HUDEP-2 (cell line): ENCODE measurements around the gene DNAJC3.
"Not testable (repeated sequence)": the region's sequence is repeated elsewhere in the genome, so short reads cannot be mapped to it uniquely, and the experiment has no call there.

Experiments
- DNase-seq, 76 experiments: peaks; one replicate each; lab custom pipeline; 2025; ENCODE audit not compliant: unreplicated experiment in 76 of 76; lab: John Stamatoyannopoulos, UW

The DNAJC3 gene

DNA sequence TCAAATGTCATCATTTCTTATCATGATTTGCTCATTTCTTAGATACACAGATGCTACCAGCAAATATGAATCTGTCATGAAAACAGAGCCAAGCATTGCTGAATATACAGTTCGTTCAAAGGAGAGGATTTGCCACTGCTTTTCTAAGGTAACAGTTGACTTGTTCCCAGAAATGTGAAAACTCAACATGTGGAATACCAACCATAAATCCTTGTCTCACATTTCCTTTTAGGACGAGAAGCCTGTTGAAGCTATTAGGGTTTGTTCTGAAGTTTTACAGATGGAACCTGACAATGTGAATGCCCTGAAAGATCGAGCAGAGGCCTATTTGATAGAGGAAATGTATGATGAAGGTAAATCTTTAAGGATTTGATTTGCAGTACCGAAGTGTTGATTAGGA lies 86.7 kb downstream of the DNAJC3 start:
- DNase-seq: no peak

DNA sequence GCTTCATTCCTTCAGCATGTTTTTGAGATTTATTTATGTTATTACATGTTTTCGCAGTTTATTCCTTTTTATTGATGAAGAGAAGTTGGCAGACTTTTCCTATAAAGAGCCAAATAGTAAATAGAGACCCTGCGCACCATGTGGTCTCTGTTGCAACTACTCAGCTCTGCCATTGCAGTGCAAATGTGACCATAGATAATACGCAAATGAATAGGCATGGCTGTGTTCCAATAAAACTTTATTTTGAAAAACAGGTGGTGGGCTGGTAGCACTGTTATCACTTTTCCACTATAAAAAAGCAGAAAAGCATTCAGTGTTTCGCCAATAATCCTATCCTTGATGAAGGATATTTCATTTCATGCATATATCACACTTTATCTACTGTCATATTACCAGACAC lies 95.0 kb downstream of the DNAJC3 start:
- no peak for DNase-seq

DNA sequence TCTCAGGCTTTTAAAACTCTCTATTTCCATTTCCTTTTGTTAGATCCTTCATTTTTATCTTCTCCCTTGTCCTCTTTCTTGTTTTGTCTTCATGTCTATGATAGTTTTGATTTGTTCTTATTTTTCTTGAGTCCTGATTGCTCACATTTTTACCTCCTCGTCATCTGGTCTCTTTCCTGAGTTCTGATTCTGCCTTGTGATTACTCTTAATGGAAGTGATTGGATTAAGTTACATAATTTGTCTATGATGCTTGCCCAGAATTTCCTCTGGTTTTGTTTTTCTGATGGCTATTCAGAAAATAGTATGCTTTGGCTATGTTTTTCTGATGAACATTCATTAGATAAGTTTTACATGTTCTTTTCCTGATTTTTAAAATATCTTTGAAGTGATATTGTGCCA lies 102.6 kb downstream of the DNAJC3 start:
- no peak for DNase-seq

DNA sequence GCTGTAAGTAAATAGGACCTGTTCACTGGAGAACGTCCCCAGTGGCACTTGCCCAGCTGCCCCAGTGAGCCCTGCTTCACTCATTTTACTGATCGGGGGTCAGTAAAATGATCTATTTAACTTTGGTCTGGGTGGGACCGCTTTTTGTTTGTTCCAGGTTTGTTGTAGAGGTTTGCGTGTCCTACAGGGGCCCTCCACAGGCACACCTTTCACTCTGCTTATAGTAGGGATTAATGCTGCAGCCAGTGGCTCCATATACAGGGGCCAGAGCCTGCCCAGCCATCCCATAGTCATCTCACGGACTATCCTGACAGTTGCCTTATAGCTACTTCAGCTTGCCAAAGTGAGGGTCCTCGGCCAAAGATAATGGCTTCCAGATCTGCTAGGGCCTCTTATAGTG lies 104.1 kb downstream of the DNAJC3 start:
- DNase-seq: no peak

DNA sequence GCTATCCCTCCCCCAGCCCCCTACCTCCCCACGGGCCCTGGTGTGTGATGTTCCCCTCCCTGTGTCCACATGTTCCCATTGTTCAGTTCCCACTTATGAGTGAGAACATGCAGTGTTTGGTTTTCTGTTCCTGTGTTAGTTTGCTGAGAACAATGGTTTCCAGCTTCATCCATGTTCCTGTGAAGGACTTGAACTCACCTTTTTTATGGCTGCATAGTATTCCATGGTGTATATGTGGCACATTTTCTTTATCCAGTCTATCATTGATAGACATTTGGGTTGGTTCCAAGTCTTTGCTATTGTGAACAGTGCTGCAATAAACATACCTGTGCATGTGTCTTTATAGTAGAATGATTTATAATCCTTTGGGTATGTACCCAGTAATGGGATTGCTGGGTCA lies 105.0 kb downstream of the DNAJC3 start:
- DNase-seq: not testable (repeated sequence)

DNA sequence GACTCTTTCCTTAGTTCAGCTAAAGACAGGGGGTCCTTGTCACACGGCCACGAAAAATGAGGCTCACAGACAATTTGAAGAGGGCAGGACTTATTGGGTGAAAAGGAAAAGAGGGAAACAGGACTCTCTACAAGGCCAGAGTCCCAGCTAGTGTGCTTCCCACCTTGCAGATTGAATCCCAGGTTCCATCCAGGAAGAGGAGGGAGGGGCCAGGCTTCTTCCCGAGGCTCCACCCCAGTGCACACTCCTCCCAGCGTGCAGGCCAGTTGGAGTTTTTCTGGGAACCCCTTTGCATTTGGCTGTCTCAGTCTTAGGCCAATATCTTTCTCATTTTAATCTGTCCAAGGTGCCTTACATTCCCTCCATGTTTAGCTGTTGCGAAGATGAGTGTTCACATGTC lies 106.8 kb downstream of the DNAJC3 start:
- DNase-seq: no peak

DNA sequence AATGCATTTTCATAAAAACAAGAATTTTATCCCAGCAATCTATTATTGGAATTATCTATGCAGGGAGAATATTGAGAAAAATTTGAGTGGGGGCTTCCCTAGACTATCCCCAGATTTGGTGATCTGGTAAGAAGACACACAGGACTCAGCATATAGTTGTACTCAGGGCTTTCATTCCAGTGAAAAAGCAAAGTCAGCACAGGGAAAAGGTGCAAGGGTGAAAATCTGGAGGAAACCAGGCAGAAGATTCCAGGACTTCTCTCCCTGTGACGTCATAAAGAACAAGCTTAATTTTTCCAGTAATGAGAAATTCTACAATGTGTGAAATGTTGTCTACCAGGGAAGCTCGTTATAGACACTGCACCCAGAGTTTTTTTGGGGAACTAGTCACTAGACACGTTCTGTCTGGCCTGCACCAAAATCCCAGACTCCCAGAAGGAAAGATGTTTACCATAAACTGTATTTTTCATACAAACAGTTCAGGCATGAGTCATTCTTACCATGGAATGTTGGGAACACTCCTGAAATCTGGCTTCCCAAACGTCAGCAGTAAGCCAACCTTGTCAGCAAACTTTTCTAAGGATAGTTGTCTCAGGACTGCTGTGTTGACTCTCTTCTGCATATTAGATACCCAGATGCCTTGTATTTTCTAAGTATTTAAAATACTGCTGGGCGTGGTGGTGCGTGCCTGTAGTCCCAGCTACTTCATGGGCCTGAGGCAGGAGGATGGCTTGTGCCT lies 107.4 kb downstream of the DNAJC3 start:
- no peak for DNase-seq

DNA sequence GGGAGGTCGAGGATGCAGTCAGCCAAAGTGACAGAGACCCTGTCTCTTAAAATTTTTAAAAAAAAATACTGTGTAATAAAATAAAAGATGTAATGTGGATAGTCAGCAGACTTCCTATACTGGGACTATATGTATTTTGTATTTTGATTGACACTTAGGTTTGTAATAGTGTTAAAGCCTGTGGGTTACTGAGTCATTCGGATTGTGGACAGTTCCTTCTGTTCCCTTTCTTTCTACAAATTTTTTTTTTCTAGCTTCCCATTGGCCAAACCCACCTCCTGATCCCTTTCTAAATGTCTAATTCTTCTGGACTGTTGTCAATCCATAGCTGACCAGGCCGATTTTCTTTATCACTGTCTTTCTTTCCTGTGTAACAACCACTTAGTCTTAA lies 108.0 kb downstream of the DNAJC3 start:
- DNase-seq: no peak

DNA sequence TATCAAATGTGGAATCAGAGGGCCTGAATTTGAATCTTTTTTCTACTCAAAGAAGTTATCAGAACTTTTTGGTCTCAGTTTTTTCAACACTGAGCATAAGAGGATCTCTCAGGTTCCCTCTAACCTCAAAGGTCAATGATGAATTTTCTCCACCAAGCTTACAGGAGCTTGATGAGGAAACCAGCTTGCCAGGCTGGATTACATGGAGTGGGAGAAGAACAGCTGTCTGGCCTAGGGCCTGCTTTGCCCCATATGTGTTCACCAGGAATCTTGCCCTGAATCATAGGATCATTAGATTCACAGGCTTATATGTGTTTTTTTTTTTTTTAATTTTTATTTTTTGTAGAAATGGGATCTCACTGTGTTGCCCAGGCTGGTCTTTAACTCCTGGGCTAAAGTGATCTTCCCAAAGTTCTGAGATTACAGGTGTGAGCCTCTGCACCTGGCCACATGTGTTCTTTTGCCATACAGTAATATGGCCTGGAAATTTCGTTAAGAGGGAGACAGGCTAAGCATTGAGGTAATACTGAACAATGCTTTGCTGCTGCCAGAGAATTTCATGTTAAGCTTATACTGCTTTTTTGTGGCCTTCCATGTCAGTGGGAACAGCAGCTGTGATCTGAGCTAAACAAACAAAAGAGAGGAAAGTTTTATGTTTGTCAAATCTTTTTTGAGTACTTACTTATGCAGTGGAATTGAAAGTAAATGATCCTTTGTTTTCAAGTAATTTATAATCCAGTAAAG lies 110.6 kb downstream of the DNAJC3 start:
- DNase-seq: no peak

DNA sequence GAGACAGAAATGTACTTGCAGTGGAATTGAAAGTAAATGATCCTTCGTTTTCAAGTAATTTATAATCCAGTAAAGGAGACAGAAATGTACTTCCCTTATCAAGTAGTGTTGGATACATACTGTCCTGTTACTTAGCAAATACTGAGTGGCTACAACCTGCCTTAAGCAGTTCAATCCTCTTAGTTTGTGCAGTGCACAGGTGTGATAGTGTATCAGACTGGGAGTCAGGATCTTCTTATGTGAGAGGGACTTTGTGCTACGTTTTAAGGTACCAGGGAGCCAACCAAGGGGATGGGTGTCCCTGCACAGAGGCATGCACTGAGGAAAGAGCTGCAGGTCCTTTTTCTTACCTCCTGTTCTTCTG lies 111.1 kb downstream of the DNAJC3 start:
- no peak for DNase-seq

DNA sequence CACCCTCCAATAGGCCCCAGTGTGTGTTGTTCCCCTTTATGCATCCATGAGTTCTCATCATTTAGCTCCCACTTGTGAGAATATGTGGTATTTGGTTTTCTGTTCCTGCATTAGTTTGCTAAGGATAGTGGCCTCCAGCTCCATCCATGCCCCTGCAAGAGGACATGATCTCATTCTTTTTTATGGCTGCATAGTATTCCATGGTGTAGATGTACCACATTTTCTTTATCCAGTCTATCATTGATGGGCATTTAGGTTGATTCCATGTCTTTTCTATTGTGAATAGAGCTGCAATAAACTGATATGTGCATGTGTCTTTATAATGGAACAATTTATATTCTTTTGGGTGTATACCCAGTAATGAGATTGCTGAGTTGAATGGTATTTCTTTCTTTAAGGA lies 112.4 kb downstream of the DNAJC3 start:
- not testable (repeated sequence) for DNase-seq

DNA sequence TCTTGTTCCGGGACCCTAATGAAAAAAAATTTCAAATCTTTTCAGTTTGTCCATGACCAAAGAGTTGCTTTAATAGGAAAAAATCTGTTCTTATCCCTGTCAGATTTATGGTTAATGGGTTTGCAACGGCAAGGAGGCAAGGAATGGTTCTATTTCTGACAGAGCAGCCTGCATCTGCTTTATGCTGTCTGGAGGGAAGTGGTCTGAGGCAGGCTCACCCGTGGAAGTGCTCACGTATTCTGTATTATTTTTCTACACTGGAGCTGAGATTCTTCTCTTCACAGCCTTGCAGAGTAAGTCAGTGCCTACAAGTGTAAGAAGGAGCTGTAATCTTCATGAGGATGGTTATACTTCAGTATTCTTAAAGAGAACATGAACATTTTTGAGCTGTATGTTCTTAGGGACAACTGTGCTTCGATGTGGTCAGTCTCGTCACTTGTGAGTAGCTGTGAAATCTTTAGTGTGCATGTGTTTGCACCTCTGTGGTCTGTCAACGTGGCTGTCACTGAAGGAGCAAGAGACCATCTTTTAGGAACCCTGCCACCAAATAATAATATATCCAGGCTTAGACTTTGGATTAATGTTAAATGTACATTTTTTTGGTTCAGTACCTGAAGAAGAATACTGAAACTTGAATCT lies 114.3 kb downstream of the DNAJC3 start:
- DNase-seq: no peak

DNA sequence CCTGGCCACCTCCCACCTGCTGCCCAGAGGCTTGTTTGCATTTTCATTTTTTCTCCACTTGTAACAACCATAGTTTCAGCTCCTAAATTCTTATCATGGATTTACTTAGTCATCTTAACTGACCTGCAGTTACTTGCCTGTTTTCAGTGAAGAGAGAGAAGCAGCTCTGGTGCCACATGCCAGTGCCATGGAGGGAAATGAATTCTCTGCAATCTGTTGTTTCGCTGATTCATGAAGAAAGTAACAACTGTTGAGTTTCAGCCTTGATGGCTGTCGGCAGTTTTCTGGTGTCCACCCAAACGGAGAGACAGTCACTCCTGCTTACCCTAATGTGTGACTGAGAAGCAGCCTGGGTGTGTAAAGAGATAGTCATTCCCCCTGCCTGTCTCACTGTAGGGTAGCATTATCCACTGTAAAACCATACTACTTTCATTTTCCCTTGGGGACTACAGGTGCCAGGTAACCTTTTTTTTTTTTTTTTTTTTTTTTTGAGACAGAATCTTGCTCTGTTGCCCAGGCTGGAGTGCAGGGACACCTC lies 116.1 kb downstream of the DNAJC3 start:
- no peak for DNase-seq

DNA sequence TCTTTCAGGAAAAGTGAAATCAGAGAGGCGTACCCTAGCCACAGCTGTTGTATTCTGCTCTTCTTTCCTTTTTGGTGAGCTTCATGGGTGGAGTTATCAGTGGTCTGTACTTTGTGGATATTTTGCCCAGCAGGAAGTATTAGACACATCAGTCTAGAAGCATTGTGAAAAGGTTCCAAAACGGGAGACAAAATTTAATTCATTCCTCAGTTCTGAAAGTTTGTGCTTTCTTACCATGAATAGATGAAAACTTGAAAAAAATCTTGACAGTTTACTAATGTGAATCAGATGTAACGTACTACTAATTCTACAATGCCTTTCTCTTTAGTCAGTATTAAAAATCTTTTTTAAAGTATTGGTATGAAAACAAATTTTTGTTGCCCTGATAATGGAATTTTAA lies 116.8 kb downstream of the DNAJC3 start:
- DNase-seq: no peak

DNA sequence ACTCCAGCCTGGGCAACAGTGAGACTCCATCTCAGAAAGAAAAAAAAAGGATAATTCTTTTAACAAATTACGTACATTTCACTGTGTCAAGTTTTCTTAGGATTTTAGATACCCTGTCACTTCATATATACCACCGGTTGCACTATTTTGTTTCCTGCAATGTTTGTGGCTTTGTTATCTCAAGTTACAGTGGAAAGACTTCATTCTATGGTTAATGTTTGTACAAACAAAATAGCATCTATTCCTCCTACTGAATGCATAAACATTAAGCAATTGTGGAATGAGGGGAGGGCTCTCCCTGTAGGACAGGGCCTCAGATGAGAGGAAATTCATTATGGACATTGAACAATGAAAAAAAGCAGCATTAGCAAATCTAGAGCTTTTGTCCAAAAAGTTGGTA lies 120.1 kb downstream of the DNAJC3 start:
- no peak for DNase-seq

DNA sequence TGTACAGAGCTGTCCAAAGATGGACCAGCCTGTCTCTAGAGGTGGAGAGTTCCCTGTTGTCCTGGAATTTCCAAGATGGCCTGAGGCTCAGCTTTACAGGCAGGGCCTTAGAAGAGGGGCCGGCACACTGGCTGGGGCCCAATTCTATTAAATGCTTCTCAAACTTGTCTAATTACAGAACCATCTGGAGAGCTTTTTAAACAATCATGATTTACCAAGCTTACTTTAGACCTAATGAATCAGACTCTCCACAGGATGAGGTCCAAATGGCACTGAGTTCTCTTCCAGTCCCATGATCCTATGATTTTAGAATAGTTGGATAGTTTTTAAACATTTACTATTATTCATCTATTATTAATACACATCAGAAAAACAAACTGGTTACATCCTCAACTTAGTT lies 123.5 kb downstream of the DNAJC3 start:
- no peak for DNase-seq

DNA sequence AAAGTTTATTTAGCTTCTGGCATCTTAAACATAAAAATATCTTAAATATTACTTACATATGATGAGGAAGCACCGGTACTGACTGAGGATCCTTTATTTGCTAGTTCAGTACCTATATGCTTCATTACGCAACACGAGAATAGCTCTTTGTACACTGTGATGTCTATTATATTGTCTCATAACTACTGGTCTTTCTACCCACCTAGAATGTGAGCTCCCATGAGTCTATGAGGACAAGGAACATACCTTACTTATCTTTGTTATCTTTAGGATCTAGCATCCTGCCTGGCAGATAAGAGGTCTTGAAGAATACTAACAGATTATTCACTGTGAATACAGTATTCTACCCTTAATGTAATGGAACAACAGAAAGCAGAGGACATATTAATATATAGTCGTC lies 124.9 kb downstream of the DNAJC3 start:
- no peak for DNase-seq

DNA sequence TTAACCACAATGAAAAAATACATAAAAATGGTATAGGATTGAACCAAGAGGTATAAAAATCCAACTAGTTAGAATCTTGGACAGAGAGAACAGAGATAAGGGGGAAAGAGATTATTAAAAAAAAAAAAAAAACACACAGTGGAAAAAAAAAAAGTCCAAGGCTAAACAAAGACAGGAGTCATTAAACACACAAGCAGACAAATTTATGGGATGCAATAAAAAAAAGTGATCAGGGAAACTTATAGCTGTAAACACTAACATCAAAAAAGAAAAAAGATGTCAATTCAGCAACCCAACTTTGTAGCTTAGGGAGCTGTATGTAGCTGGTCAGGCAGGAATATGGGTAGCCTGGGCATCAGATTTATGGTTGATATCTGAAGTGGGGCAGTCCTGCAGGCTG lies 129.0 kb downstream of the DNAJC3 start:
- DNase-seq: no peak

DNA sequence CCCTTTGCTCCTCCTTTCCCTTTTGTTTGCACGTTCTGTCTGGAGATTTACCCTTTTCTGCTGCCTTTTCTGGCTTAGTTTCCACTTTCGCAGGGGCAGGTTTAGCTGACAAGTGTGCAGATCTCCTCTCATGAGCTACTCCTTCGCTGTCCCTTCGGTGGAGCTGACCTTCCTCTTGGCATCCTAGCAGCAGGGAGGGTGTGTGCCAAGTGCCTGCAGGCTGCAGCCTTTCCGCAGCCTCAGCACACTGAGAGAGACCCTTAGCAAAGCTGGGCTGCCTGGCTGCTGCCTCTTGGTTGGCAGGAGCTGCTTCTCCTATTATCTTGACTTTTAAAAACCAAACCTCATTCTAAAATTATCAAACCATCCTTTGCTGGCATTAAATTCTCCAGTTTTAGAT lies 132.5 kb downstream of the DNAJC3 start:
- DNase-seq: no peak

DNA sequence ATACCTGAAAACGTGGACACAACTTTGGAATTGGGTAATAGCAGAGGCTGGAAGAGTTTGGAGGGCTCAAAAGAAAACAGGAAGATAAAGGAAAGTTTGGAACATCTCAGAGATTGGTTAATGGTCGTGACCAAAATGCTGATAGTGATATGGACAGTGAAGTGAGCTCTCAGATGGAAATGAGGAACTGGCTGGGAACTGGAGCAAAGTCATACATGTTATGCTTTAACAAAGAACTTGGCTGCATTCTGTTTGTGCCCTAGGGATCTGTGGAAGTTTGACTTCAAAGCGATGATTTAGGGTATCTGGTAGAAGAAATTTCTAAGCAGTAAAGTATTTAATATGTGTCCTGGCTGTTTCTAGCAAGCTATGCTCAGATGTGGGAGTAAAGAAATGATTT lies 136.2 kb downstream of the DNAJC3 start:
- no peak for DNase-seq

DNA sequence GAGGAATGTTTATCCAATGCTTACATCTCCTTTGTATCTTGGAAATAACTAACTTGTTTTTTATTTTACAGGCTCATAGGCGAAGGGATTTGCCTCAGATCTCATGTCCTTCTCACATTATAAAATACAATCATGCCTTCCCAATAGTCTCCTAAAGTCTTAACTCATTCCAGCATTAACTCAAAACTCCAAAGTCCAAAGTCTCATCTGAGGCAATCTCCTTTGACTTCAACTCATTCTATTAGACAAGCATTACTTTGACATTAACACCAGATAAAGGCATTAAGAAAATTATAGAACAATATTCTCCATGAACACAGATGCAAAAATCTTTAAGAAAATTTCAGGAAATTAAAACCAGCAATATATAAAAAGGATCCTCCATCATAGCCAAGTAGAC lies 137.6 kb downstream of the DNAJC3 start:
- no peak for DNase-seq

DNA sequence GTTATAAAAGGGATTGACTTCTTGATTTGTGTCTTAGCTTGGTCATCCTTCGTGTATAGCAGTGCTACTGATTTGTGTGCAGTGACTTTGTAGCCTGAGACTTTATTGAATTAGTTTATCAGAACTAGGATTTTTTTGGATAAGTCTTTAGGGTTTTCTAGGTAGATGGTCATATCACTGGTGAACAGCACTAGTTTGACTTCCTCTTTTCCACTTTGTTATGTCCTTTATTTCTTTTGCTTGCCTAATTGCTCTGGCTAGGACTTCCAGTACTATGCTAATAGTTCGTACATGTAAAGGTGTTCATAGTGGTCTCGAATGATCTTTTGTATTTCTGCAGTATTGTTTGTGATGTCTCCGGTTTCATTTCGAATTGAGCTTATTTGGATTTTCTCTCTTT lies 145.4 kb downstream of the DNAJC3 start:
- no peak for DNase-seq
